Measurements from ENCODE around the gene GIGYF2.

DNA sequence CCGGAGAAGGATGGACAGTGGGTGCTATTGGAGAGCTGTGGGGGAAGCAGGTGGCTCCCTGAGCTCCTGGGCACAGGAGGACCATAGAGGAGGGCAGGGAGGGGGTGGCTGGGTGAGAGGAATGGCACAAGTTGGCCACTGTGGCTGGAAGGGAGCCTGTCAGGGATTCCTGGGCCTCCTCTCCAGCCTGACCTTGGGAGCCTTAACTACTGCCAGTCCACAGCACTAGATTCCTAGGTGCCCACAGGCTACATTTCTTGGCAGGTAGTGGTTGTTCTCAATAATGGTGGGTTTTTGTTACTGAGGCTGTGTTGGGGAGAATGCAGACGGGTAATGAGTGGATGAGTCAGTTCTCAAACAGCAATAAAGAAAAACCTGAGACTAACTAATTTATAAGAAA is 37.8 kb upstream of the GIGYF2 start:
- TF ChIP-seq EZH2 (IDR thresholded peaks at IDR 0.05; ENCODE audit: borderline replicate concordance) = no peak
- TF ChIP-seq, protein P1, sequence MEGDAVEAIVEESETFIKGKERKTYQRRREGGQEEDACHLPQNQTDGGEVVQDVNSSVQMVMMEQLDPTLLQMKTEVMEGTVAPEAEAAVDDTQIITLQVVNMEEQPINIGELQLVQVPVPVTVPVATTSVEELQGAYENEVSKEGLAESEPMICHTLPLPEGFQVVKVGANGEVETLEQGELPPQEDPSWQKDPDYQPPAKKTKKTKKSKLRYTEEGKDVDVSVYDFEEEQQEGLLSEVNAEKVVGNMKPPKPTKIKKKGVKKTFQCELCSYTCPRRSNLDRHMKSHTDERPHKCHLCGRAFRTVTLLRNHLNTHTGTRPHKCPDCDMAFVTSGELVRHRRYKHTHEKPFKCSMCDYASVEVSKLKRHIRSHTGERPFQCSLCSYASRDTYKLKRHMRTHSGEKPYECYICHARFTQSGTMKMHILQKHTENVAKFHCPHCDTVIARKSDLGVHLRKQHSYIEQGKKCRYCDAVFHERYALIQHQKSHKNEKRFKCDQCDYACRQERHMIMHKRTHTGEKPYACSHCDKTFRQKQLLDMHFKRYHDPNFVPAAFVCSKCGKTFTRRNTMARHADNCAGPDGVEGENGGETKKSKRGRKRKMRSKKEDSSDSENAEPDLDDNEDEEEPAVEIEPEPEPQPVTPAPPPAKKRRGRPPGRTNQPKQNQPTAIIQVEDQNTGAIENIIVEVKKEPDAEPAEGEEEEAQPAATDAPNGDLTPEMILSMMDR (IDR thresholded peaks at IDR 0.05; ENCODE audit: poor library complexity) = no peak

Measured in hepatocyte (in vitro differentiated cells).